Measurements from ENCODE around the gene MYBPH. TPM values are rescaled to one million over a fixed set of nuclear protein-coding genes. Genes with fewer than 3 reads are reported as not detected.

Gene MYBPH
- total and polyA plus RNA-seq, 2 of the 13 experiments (the other 11 are each of a cell fraction or from before 2014, with no cell fraction given), result not detected

DNA sequence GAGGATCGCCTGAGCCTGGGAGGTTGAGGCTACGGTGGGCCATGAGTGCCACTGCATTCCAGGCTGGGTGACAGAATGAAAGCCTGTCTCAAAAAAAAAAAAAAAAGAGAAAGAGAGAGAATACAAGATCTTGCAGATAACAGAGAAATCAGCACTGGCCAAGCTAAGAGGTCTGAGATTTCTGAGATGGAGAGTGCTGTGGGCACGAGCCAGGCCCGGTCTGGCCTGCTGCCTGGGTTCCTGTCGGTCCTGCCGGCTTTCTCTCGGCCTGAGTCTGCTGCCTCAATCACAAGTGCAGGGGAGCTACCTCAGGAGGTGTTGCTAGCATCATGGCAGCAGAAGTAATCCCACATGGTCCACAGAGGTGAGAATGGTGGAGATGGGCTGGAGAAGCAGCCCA, 29.1 kb downstream of the MYBPH start:
- no peak for FAIRE-seq
- POLR2A ChIA-PET, result no interaction called here

More for the DNA sequence above, 29.1 kb downstream of the MYBPH start:
- DNase-seq (ENCODE audit: low spot score) (no peak), ATAC-seq (no peak)
- TF ChIP-seq ZBTB42 (CRISPR knock-in tag; IDR thresholded peaks at IDR 0.05) (no peak), REPIN1 (CRISPR knock-in tag; IDR thresholded peaks at IDR 0.05; ENCODE audit: borderline replicate concordance, low read depth) (no peak), PRPF4 (IDR thresholded peaks at IDR 0.05; ENCODE audit: low read depth, low read length, poor library complexity, severe bottlenecking) (no peak), ZNF33B (CRISPR knock-in tag; IDR thresholded peaks at IDR 0.05) (no peak), HOXD1 (CRISPR knock-in tag; IDR thresholded peaks at IDR 0.05) (no peak), KLF13 (CRISPR knock-in tag; IDR thresholded peaks at IDR 0.05) (no peak), CREB1 (IDR thresholded peaks at IDR 0.05) (no peak), CREB1 (CRISPR knock-in tag; IDR thresholded peaks at IDR 0.05) (no peak), TGIF2 (CRISPR knock-in tag; IDR thresholded peaks at IDR 0.05) (no peak), GPN1 (CRISPR knock-in tag; IDR thresholded peaks at IDR 0.05; ENCODE audit: borderline replicate concordance) (no peak), POLR2A (IDR thresholded peaks at IDR 0.05; ENCODE audit: insufficient read depth in 1 of 2, low read depth in 2 of 2, low read length in 2 of 2) (no peak), SNAI1 (CRISPR knock-in tag; IDR thresholded peaks at IDR 0.05; ENCODE audit: borderline replicate concordance) (no peak), KMT2B (CRISPR knock-in tag; IDR thresholded peaks at IDR 0.05) (no peak)
- TF ChIP-seq, protein P1, sequence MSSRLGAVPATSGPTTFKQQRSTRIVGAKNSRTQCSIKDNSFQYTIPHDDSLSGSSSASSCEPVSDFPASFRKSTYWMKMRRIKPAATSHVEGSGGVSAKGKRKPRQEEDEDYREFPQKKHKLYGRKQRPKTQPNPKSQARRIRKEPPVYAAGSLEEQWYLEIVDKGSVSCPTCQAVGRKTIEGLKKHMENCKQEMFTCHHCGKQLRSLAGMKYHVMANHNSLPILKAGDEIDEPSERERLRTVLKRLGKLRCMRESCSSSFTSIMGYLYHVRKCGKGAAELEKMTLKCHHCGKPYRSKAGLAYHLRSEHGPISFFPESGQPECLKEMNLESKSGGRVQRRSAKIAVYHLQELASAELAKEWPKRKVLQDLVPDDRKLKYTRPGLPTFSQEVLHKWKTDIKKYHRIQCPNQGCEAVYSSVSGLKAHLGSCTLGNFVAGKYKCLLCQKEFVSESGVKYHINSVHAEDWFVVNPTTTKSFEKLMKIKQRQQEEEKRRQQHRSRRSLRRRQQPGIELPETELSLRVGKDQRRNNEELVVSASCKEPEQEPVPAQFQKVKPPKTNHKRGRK (CRISPR knock-in tag; IDR thresholded peaks at IDR 0.05), result no peak
- TF ChIP-seq, protein P2, sequence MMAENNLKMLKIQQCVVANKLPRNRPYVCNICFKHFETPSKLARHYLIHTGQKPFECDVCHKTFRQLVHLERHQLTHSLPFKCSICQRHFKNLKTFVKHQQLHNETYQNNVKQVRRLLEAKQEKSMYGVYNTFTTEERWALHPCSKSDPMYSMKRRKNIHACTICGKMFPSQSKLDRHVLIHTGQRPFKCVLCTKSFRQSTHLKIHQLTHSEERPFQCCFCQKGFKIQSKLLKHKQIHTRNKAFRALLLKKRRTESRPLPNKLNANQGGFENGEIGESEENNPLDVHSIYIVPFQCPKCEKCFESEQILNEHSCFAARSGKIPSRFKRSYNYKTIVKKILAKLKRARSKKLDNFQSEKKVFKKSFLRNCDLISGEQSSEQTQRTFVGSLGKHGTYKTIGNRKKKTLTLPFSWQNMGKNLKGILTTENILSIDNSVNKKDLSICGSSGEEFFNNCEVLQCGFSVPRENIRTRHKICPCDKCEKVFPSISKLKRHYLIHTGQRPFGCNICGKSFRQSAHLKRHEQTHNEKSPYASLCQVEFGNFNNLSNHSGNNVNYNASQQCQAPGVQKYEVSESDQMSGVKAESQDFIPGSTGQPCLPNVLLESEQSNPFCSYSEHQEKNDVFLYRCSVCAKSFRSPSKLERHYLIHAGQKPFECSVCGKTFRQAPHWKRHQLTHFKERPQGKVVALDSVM (CRISPR knock-in tag; IDR thresholded peaks at IDR 0.05), result no peak
- TF ChIP-seq, protein P3, sequence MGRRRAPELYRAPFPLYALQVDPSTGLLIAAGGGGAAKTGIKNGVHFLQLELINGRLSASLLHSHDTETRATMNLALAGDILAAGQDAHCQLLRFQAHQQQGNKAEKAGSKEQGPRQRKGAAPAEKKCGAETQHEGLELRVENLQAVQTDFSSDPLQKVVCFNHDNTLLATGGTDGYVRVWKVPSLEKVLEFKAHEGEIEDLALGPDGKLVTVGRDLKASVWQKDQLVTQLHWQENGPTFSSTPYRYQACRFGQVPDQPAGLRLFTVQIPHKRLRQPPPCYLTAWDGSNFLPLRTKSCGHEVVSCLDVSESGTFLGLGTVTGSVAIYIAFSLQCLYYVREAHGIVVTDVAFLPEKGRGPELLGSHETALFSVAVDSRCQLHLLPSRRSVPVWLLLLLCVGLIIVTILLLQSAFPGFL (CRISPR knock-in tag; IDR thresholded peaks at IDR 0.05), result no peak
- no peaks in the 10 kb centered on the region for H3K9me3 ChIP-seq (ENCODE audit: low read length)
- peaks cover 2 to 12% of the 10 kb centered on the region in 2 experiments; a peak in 4 of 5 replicates for H3K27me3 ChIP-seq (ENCODE audit: control insufficient read depth in 1 of 2, insufficient read depth in 2 of 2, low read length in 2 of 2)
- H4K20me1 ChIP-seq (ENCODE audit: insufficient read depth, low read length), result no peaks in the 10 kb centered on the region
- in situ Hi-C loops (cut with HindIII; ENCODE audit: extremely low pct_ligation_motif_present, low pct_unique_long_range_greater_than_20kb), result no loop called here
- H2AFZ ChIP-seq (ENCODE audit: low read length), result no peak overlapping the region
- no peak overlapping the region for H3K4me3 ChIP-seq (replicated peaks in 1 of 3; ENCODE audit: insufficient read depth in 1 of 3, low read depth in 2 of 3, low read length in 3 of 3)
- H3K36me3 ChIP-seq (replicated peaks in 1 of 2; ENCODE audit: control insufficient read depth in 1 of 2, insufficient read depth in 2 of 2, low read length in 2 of 2), result no peaks in the 10 kb centered on the region
- H3K4me1 ChIP-seq (ENCODE audit: insufficient read depth, low read length), result 0 out of 2 replicates have a peak, but pooled peaks cover 6% of the 10 kb centered on the region
- no peak overlapping the region for H3K4me2 ChIP-seq (ENCODE audit: low read depth, low read length)
- no peak overlapping the region for H3K9ac ChIP-seq (ENCODE audit: insufficient read depth, low read depth, low read length)
- no TSS peak for BruUV-seq (replicated peaks)
- CTCF ChIA-PET (ENCODE audit: low intra/inter-chr PET ratio, low total read pairs), result no interaction called here
- WGBS (ENCODE audit: low lambda C conversion rate), result 45% methylated on average over 7 of the region's 7 CpGs
- no peaks in the 10 kb centered on the region for H3K79me2 ChIP-seq (ENCODE audit: insufficient read depth, low read length)
- no peak overlapping the region for H3K27ac ChIP-seq (ENCODE audit: extremely low read length, insufficient read depth, low read length)
- intact Hi-C loops (cut with micrococcal nuclease; ENCODE audit: unreplicated experiment), result no loop called here

All from HepG2 (cell line).